HepG2 (cell line): Measurements from ENCODE around the gene ACACB. TPM values are rescaled to one million over a fixed set of nuclear protein-coding genes. Genes with fewer than 3 reads are reported as not detected.

ENCODE experiments used
- ARID4A ChIP-seq: sonication (generic); formaldehyde crosslinking; IDR thresholded peaks from 2 replicates; pipeline ENCODE4 v1.5.0; 2020; ENCODE audit warnings: mild to moderate bottlenecking, missing genetic modification reagents, borderline replicate concordance
- CHCHD3 ChIP-seq: sonication (generic); formaldehyde crosslinking; IDR thresholded peaks from 2 replicates; pipeline ENCODE4 v1.8.0; 2022; ENCODE audit warnings: mild to moderate bottlenecking, missing genetic modification reagents, moderate library complexity
- MXD4 ChIP-seq: IDR thresholded peaks from 2 replicates; pipeline ENCODE4 v1.6.1; 2016; ENCODE audit warnings: mild to moderate bottlenecking, missing biosample characterization, missing genetic modification reagents
- NCOA1 ChIP-seq: sonication (generic); formaldehyde crosslinking; IDR thresholded peaks from 2 replicates; pipeline ENCODE4 v1.9.0; 2021; ENCODE audit warnings: missing genetic modification reagents
- NFIC ChIP-seq: IDR thresholded peaks from 2 replicates; pipeline ENCODE4 v1.6.1; 2012; ENCODE audit warnings: mild to moderate bottlenecking, low read length, inconsistent platforms
- NFYC ChIP-seq: IDR thresholded peaks from 2 replicates; pipeline ENCODE4 v1.6.1; 2016; ENCODE audit warnings: missing genetic modification reagents, missing compliant biosample characterization
- PHF20 ChIP-seq: sonication (generic); formaldehyde crosslinking; IDR thresholded peaks from 2 replicates; pipeline ENCODE4 v1.5.0; 2020; ENCODE audit warnings: mild to moderate bottlenecking, missing genetic modification reagents
- SUZ12 ChIP-seq: fragments of 150-350 bp; IDR thresholded peaks from 2 replicates; pipeline ENCODE4 v1.6.1; 2014; ENCODE audit warnings: low read depth, low read length
- ZKSCAN8 ChIP-seq: IDR thresholded peaks from 2 replicates; pipeline ENCODE4 v1.6.1; 2016; ENCODE audit warnings: borderline replicate concordance, missing genetic modification reagents, missing compliant biosample characterization
- ZNF12 ChIP-seq: sonication (generic); formaldehyde crosslinking; IDR thresholded peaks from 2 replicates; pipeline ENCODE4 v1.5.0; 2020; ENCODE audit warnings: missing genetic modification reagents
- ZNF577 ChIP-seq: sonication (generic); formaldehyde crosslinking; IDR thresholded peaks from 2 replicates; pipeline ENCODE4 v1.4.0; 2020; ENCODE audit warnings: mild to moderate bottlenecking, low read depth, missing genetic modification reagents, borderline replicate concordance
- ZNF589 ChIP-seq: sonication (generic); formaldehyde crosslinking; conservative IDR thresholded peaks from 2 replicates; pipeline ENCODE4 v1.8.0; 2022; ENCODE audit warnings: mild to moderate bottlenecking, moderate library complexity, missing genetic modification reagents
- polyA plus RNA-seq, 8 experiments: library from polyadenylated mRNA; depleted of rRNA in 3 of 8; stranded (reverse) in 7 of 8; unstranded in 1 of 8; fragments of >200 nt; fragmentation: Illumina TruSeq in 4 of 8; extraction: Trizol in 4 of 8; gene quantifications; 2 replicates each; pipeline versions ENCODE4 v1.2.1 to v1.2.3, GENCODE V29; 2011 to 2016; ENCODE audit warnings: low read depth in 4 of 8, missing spikeins in 1 of 8, mixed read lengths in 1 of 8; ENCODE audit not compliant: insufficient read depth in 1 of 8
- total RNA-seq, 5 experiments: library from RNA; depleted of rRNA; stranded (reverse); fragments of >200 nt; fragmentation: Illumina TruSeq; extraction: Trizol; gene quantifications; 2 replicates each; pipeline ENCODE4 v1.2.3, GENCODE V29; 2016; ENCODE audit warnings: low read depth in 1 of 5
- TF ChIP-seq, protein P1 (sequence below): sonication (generic); formaldehyde crosslinking; IDR thresholded peaks from 2 replicates; pipeline ENCODE4 v1.5.1; 2020; ENCODE audit warnings: mild to moderate bottlenecking, missing genetic modification reagents, moderate library complexity
- TF ChIP-seq, protein P2 (sequence below): IDR thresholded peaks from 2 replicates; pipeline ENCODE4 v1.6.1; 2016; ENCODE audit warnings: low read depth, control low read depth
- TF ChIP-seq, protein P3 (sequence below): sonication (generic); formaldehyde crosslinking; IDR thresholded peaks from 2 replicates; pipeline ENCODE4 v1.8.1; 2023; ENCODE audit warnings: missing genetic modification reagents, inconsistent platforms, borderline replicate concordance
- TF ChIP-seq, protein P4 (sequence below): sonication (generic); formaldehyde crosslinking; IDR thresholded peaks from 2 replicates; pipeline ENCODE4 v1.4.0; 2020; ENCODE audit warnings: missing genetic modification reagents

ACACB gene
- total and polyA plus RNA-seq, 2 of the 13 experiments (the other 11 are each of a cell fraction or from before 2014, with no cell fraction given) = 6.2 to 8.6 TPM

DNA sequence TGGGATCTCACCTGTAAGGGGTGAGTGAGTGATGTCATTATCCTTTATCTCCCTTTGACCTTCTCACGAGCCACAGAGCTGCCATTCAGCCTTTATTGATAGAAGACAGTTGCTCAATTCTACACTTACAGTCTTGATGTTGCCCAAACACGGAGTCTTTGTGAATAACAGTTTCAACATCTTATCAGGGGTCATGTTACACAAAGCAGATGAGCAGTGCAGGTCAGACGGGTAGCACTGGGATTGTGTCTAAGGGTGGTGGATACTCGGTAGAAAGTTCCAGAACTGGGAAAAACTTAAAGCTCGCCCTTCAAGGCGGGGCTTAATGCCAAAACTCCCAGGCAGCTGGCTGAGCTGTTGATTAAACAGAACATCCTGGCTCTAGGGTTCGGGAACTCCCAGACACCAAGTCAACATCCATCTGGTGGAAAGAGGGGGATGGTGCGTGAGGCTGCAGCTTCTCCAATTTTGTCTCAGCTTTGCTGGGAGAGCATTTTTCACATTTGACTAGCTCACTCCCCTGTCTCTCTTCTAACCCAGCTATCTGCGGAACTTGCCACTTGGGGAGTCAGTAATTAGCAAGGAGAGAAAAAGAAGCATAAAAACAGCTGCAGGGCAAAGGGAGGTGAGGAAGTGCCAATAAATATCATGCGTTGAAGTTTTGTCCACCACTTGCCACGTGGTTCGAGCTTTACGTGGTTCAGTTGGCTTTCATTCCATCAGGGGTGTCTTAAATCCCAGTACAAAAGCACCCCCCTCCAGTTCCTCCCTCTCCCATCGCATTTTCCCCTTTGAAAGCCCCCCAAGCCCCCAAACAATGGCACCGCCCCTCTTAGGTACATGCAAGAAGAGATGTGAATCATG lies 161.7 kb downstream of the ACACB start (continued):
- TF ChIP-seq, protein P1, sequence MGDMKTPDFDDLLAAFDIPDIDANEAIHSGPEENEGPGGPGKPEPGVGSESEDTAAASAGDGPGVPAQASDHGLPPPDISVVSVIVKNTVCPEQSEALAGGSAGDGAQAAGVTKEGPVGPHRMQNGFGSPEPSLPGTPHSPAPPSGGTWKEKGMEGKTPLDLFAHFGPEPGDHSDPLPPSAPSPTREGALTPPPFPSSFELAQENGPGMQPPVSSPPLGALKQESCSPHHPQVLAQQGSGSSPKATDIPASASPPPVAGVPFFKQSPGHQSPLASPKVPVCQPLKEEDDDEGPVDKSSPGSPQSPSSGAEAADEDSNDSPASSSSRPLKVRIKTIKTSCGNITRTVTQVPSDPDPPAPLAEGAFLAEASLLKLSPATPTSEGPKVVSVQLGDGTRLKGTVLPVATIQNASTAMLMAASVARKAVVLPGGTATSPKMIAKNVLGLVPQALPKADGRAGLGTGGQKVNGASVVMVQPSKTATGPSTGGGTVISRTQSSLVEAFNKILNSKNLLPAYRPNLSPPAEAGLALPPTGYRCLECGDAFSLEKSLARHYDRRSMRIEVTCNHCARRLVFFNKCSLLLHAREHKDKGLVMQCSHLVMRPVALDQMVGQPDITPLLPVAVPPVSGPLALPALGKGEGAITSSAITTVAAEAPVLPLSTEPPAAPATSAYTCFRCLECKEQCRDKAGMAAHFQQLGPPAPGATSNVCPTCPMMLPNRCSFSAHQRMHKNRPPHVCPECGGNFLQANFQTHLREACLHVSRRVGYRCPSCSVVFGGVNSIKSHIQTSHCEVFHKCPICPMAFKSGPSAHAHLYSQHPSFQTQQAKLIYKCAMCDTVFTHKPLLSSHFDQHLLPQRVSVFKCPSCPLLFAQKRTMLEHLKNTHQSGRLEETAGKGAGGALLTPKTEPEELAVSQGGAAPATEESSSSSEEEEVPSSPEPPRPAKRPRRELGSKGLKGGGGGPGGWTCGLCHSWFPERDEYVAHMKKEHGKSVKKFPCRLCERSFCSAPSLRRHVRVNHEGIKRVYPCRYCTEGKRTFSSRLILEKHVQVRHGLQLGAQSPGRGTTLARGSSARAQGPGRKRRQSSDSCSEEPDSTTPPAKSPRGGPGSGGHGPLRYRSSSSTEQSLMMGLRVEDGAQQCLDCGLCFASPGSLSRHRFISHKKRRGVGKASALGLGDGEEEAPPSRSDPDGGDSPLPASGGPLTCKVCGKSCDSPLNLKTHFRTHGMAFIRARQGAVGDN (CRISPR knock-in tag) = no peak; the same call in 1 of the 2 replicates
- no peak for TF ChIP-seq ZNF589 (CRISPR knock-in tag)
- peak; percentile 28; the same call in 1 of the 2 replicates for TF ChIP-seq NFYC (CRISPR knock-in tag)
- no peak; the same call in 1 of the 2 replicates for TF ChIP-seq ARID4A (CRISPR knock-in tag)
- peak; percentile 46; the same call in 1 of the 2 replicates for TF ChIP-seq NFIC
- TF ChIP-seq NCOA1 (CRISPR knock-in tag) = no peak
- TF ChIP-seq, protein P2, sequence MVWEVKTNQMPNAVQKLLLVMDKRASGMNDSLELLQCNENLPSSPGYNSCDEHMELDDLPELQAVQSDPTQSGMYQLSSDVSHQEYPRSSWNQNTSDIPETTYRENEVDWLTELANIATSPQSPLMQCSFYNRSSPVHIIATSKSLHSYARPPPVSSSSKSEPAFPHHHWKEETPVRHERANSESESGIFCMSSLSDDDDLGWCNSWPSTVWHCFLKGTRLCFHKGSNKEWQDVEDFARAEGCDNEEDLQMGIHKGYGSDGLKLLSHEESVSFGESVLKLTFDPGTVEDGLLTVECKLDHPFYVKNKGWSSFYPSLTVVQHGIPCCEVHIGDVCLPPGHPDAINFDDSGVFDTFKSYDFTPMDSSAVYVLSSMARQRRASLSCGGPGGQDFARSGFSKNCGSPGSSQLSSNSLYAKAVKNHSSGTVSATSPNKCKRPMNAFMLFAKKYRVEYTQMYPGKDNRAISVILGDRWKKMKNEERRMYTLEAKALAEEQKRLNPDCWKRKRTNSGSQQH (CRISPR knock-in tag) = no peak
- TF ChIP-seq, protein P3, sequence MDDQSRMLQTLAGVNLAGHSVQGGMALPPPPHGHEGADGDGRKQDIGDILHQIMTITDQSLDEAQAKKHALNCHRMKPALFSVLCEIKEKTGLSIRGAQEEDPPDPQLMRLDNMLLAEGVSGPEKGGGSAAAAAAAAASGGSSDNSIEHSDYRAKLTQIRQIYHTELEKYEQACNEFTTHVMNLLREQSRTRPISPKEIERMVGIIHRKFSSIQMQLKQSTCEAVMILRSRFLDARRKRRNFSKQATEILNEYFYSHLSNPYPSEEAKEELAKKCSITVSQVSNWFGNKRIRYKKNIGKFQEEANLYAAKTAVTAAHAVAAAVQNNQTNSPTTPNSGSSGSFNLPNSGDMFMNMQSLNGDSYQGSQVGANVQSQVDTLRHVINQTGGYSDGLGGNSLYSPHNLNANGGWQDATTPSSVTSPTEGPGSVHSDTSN = no peak
- TF ChIP-seq, protein P4, sequence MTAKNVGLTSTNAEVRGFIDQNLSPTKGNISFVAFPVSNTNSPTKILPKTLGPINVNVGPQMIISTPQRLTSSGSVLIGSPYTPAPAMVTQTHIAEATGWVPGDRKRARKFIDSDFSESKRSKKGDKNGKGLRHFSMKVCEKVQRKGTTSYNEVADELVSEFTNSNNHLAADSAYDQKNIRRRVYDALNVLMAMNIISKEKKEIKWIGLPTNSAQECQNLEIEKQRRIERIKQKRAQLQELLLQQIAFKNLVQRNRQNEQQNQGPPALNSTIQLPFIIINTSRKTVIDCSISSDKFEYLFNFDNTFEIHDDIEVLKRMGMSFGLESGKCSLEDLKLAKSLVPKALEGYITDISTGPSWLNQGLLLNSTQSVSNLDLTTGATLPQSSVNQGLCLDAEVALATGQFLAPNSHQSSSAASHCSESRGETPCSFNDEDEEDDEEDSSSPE (CRISPR knock-in tag) = peak; percentile 44; the same call in 1 of the 2 replicates
- no peak for TF ChIP-seq ZNF577 (CRISPR knock-in tag)
- 0 out of 2 replicates have a peak, but pooled peaks have one; percentile 57 for TF ChIP-seq ZKSCAN8 (CRISPR knock-in tag)
- no peak for TF ChIP-seq SUZ12
- 0 out of 2 replicates have a peak, but pooled peaks have one; percentile 31 for TF ChIP-seq MXD4 (CRISPR knock-in tag)
- TF ChIP-seq CHCHD3 (CRISPR knock-in tag) = no peak
- peak; percentile 55; the same call in 1 of the 2 replicates for TF ChIP-seq ZNF12 (CRISPR knock-in tag)
- no peak for TF ChIP-seq PHF20 (CRISPR knock-in tag)
